Glomerular visceral epithelial cell (primary cell): ENCODE results near the gene MEMO1.
"Not testable (repeated sequence)": the region's sequence is repeated elsewhere in the genome, so short reads cannot be mapped to it uniquely, and the experiment has no call there.

ENCODE experiments used
- DNase-seq: peaks from one replicate; pipeline ENCODE4 v3.0.0-alpha.2; 2016; ENCODE audit errors: extremely low spot score

Gene MEMO1

DNA sequence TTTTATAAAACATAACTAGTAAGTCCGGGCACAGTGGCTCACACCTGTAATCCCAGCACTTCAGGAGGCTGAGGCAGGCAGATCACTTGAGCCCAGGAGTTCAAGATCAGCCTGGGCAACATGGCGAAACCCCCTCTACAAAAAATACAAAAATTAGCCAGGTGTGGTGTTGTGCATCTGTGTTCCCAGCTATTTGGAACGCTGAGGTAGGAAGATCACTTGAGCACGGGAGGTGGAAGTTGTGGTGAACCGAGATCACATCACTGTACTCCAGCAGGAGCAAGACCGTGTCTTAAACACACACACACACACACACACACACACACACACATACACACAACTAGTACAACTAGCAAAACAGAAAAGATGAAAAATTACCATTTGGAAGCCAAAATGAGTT is 103.3 kb downstream of the MEMO1 start:
- not testable (repeated sequence) for DNase-seq

DNA sequence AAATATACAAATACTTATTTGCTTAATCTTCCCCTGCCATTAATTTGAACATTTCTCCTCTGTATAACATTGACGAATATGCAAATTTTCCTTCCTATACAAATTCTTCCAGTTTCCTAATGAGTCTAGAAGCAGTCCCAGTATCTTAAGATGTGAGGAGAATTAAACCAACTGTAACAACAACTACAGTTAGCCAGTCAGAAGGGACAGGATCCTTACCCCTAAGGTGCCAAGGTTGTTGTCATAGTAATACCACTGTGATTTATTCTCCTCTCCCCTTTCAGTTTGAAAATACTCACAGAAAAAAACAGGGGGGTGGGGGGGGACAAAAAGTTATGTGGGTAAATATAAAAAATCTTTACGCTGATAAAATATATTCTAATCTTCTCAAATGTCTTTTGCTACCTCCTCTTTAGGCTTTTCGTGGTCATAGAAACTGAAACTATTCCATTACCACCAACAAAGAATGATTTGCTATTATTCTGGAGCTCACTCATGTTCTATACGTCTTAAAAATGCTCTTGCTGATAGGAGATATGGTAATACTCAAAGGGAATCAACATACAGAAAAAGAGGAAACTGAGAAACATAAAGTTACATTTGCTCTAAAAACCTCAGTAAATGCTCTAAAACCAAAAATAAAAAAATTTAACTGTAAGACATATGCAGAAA is 107.6 kb downstream of the MEMO1 start:
- DNase-seq, result no peak

DNA sequence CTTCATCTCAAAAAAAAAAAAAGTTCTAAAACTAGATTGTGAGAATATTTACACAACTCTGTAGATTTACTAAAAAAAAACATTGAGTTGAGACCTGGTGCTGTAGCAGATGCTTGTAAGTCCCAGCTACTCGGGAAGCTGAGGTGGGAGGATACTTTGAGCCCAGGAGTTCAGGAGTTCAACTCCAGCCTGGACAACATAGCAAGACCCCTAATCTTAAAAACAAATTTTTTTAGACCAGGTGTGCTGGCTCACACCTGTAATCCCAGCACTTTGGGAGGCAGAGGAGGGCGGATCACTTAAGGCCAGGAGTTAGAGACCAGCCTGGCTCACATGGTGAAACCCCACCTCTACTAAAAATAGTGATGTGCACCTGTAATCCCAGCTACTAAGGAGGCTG is 108.9 kb downstream of the MEMO1 start:
- DNase-seq, result no peak

DNA sequence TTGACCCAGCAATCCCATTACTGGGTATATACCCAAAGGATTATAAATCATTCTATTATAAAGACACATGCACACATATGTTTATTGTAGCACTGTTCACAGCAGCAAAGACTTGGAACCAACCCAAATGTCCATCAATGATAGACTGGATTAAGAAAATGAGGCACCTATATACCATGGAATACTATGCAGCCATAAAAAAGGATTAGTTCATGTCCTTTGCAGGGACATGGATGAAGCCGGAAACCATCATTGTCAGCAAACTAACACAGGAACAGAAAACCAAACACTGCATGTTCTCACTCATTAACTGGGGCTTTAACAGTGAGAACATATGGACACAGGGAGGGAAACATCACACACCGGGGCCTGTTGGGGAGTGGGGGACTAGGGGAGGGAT is 110.7 kb downstream of the MEMO1 start:
- DNase-seq, result not testable (repeated sequence)

DNA sequence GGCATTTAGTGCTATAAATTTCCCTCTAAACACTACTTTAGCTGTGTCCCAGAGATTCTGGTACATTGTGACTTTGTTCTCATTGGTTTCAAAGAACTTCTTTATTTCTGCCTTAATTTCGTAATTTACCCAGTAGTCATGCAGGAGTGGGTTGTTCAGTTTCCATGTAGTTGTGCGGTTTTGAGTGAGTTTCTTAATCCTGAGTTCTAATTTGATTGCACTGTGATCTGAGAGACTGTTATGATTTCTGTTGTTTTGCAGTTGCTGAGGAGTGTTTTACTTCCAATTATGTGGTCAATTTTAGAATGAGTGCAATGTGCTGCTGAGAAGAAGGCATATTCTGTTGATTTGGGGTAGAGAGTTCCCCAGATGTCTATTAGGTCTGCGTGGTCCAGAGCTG is 112.5 kb downstream of the MEMO1 start:
- not testable (repeated sequence) for DNase-seq

DNA sequence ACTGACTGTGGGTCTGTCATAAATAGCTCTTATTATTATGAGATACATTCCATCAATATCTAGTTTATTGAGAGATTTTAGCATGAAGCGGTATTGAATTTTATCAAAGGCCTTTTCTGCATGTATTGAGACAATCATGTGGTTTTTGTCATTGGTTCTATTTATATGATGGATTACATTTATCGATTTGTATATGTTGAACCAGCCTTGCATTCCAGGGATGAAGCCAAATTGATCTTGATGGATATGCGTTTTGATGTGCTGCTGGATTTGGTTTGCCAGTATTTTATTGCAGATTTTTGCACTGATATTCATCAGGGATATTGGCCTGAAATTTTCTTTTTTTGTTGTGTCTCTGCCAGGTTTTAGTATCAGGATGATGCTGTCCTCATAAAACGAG is 113.5 kb downstream of the MEMO1 start:
- DNase-seq, result not testable (repeated sequence)

DNA sequence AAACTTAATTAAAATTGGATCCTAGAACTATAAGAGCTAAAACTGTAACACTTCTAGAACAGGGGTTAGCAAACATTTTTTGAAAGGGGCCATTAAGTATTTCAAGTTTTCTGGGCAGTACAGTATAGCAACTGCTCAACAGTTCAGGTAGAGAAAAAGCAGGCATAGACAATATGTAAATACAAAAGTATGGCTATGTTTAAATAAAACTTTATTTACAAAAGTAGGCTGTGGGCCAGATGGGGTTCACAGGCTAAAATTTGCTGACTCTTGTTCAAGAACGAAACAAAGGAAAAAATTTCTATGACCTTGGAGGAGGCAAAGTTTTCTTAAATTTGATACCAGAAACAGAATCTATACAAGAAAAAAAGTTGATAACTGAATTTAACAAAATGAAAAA is 114.5 kb downstream of the MEMO1 start:
- no peak for DNase-seq

DNA sequence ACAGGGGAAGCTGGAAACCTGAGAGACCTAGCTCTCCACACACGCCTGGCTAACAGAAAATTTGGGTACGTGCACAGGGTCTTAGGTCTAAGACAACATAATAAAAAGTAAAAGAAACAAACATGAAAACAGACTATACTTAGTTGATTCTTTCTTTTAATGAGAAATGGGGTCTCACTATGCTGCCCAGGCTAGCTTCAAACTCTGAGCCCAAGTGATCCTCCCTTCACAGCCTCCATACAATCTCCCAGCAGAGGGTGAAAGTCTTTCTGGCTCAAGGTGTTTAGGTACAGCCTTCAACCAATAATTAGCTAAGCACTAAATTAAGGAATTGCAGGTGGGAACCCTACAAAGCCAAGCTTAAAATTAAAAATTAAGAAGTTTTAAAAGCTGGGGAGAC is 116.2 kb downstream of the MEMO1 start:
- no peak for DNase-seq

DNA sequence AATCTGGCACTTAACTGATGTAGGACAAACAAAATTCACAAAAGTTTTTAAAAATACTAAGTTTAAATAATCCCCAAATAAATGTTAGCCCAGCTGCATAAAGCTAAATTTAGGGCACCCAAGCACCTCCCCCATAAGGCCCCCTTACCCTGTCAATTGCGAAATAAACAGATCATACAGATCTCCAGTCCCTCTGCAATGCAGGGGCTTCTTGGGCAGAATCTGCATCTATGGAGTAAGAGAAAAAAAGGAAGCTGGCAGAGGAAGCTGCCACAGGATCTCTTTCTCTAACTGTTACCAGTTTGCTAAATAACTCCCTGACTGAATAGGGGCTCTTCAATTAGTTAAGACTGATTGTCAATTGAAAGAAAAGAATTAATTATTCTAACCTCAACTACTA is 117.7 kb downstream of the MEMO1 start:
- no peak for DNase-seq

DNA sequence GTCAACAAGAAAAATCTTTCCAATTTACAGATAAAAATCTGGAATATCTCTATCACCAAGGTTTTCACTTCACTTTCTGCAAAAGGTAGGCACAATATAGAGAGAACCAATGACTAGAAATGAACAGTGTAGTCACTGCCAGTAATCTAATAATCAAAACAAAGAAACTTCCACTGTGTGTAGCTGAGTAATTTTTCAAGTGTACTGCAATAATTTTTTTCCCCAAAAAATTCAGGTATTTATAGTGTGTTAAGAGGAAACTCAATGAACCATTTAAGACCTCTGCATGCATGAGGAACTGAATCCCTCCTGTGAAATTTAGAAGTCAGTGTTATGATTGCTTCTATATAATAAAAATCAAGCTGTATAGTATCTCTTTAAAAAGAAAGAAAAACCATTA is 121.8 kb downstream of the MEMO1 start:
- DNase-seq, result no peak

DNA sequence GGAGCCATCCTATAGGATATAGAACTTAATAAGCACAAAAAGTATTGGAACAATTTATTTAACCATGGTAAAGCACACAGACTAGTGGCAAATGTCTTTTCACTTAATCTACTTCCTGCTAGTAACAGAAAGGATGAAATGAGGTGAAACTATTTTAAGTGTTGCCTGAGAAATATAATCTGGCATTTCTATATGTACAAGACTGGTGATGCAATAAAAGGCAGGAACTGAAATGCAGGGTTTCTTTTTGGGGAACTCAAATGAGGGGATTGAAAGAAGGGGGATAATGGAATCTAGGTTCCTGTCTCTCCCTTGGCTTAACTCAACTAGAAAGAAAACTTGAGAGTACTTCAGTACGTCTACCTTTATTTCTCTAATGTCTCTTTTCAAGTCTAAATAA is 122.3 kb downstream of the MEMO1 start:
- DNase-seq, result no peak

DNA sequence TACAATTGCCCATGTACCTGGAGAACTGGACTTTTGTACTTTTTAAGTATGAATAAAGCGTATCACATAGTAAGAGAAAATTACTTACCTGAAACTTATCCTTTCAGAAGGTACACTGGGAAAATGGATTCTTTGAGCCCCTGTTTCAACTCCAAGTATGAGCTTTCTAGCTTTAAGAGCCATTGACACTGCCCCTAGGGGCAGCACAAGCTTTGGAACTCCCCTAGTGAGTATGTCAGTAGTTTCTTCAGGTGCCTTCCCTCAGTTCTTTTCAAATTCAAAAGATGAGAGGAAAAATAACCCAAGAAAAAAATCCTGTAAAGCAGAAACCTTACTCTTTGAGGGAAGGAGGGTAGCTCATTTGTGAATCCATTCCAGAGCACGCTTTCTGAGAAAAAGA is 124.1 kb downstream of the MEMO1 start:
- peak; percentile 3 for DNase-seq

DNA sequence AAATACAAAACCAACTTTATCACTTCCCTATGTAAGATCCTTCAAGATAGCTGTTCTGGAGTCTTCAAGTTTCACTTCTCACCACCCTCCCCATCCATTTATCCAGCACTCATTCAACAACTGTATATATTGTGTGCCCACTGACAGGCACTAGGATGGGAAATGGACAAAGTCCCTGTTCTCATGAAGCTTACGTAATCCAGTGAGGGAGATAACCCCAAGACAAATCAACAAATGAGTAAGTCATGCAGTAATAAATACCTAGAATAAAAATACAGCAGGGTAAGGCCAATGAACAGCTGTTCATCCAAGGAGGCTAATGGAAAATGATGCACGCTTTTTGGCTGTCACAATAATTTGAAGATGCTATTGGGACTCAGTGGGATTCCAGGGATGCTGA is 133.8 kb downstream of the MEMO1 start:
- no peak for DNase-seq

DNA sequence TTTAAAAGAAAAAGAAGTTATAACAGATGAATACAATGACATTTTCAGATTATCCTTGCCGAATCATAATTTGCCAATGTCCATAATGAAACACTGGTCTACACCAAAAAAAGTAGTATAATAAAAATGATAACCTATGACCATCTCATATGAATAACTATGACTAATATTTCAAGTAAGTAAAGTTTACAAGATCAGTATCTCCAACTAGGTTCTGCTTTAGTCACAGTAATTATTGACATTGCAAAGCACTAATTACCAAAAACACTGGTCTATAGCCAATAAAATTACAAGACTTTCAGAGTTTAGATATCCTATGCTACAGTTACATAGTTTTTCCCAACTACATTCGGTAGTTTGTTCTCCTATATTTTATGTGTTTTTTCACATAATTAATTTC is 136.7 kb downstream of the MEMO1 start:
- no peak for DNase-seq

DNA sequence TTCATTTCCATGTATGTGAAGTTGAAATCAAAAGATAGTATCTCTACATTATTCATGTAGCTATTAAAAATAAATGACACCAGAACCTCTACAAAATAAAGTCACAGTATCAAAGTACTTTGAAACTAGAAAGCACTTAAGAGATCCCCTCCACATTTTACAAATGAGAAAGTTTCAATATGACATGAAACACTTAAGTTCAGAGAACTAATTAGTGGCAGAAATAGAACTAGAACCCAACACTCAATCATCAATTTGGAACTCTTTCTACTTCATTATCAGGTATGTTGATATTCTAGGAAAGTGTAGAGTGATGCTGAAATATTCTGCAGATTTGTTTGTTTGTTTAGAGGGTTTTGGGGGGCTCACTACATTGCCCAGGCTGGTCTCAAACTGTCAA is 145.6 kb downstream of the MEMO1 start:
- no peak for DNase-seq

DNA sequence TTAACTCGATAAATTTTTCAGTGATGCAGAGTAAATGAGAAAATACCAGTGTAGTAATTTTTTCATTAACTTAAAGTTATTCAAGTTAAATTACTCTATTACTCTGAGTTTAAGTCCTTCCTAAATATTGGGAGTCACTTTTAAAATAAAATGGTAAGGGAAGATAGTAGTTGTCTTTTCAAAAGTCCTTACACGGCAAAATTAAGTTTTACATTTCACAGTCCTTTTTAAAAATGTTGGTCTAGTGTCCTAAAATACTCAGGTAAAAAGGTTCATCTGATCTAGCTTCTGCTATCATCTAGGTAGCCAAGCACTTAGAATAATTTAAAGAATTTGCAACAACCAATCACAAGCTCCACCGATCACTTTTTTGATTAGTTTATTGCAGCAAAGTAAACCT is 146.9 kb downstream of the MEMO1 start:
- DNase-seq, result no peak

DNA sequence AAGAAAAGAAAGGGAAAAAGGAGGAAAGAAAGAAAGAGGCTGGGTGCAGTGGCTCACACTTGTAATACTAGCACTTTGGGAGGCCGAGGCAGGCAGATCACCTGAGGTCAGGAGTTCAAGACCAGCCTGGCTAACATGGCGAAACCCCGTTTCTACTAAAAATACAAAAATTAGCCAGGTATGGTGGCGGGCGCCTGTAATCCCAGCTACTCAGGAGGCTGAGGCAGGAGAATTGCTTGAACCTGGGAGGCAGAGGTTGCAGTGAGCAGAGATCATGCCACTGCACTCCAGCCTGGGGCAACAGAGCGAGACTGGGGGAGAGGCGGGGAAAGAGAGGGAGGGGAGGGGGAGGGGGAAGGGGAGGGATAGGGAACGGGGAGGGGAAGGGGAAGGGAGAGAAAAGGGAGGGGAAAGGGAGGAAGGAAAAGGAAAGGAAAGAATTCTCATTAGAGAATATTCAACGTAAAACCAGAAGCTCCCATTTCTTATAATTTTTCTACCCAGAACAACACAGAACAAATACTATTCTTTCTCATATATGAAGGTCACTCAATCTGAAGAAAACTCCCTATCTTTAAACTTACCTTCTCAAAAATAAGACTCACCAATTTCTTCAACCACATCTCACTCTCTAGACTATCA is 147.7 kb downstream of the MEMO1 start:
- not testable (repeated sequence) for DNase-seq

DNA sequence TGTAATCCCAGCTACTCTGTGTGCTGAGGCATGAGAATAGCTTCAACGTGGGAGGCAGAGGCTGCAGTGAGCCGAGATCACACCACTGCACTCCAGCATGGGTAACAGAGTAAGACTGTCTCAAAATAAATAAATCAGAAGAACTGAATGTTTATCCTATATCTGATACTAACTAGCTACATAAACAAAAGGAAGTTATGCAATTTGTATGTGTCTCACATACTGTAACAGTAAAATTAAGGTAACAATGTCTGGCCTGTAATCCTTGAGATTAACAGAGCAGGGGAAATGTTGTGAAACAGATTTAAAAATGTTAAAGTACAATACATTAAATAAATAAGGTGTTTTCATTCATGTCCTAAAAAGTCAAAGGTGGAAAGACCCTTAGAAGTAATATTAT is 150.8 kb downstream of the MEMO1 start:
- no peak for DNase-seq

DNA sequence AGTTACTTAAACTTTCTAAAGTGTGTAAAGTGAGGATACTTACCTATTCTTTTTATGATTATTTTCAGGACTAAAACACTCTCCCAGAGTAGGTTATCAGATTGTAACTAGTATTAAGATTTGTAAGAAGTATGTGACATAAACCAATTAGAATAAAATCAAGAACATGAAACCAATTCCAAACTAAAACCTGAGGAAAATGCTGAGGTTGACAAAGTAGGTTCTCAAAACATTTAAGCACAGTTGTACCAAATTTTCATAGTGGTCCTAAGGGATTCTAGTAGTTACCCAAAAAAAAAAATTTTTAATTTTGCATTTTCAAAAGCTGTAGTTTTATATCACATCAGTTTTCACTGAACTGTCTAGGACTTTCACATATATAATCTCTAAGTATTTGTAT is 157.3 kb downstream of the MEMO1 start:
- DNase-seq, result no peak

DNA sequence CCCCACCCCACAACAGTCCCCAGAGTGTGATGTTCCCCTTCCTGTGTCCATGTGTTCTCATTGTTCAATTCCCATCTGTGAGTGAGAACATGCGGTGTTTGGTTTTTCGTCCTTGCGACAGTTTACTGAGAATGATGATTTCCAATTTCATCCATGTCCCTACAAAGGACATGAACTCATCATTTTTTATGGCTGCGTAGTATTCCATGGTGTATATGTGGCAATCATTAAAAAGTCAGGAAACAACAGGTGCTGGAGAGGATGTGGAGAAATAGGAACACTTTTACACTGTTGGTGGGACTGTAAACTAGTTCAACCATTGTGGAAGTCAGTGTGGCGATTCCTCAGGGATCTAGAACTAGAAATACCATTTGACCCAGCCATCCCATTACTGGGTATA is 168.7 kb downstream of the MEMO1 start:
- not testable (repeated sequence) for DNase-seq

DNA sequence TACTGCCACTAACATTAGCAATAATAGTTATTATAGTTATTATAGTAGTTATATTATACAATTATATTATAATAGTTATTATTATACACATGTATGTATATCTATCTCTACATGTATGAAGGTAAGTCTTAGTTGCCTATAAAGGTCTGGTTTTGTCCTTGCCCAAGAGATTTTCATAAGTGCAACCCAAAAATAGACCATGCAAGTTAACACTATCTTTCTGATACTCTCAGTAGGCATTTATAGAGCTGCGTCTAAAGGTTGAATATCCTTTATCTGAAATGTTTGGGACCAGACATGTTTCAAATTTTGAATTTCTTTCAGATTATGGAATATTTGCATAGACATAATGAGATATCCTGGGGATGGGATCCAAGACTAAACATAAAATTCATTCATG is 175.4 kb downstream of the MEMO1 start:
- no peak for DNase-seq

DNA sequence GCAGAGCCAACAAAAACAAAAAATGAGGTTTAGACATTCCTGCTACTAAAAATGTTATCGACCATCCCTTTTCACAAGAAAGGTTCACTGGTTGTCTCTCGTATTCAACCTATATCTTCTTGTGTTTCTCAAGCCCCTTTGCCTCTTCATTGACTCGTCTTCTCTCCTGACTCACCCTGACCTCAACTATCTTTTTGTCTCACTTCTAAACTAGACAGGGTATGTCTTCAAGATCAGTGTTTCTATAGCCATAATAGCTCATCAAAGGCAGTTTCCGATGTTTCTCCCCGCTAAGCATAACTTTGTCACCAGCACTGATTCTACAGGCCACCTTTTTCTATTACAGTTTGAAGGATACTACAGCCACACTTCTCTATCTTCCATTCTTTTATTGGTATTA is 178.4 kb downstream of the MEMO1 start:
- no peak for DNase-seq

DNA sequence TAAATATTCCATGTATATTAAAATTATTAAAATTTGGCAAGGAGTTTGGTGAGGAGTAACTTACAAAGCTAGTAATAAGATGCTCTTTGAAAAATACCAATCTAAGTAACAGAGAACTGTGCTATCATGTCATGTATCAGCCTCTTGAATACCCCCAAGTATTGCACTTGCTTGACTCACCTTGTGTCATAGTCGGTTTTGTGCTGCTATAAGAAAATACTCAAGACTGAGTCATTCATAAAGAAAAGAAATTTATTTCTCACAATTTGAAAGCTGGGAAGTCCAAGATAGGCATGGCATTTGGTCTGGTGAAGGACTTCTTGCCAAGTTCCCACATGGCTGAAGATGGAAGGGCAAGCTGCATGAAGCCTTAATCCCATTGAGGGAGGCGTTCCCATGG is 179.2 kb downstream of the MEMO1 start:
- DNase-seq, result peak; percentile 1

DNA sequence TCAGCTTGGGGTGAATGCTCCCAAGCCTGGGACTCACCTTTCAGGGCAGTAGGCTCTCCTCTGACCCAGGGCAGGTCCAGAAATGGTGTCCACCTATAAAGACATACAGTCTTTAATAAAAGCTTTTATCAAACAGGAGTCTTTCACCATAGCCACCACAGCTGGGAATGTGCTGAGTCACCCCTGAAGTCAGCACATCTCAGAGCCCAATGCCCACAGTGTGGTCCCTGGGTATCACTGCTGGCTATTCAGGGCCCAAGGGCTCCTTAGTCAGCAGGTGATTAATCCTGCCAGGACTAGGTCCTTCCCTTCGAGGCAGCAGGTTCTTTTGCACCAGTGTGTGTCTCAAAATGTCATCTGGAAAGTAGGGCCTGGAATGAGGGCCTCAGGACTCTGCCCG is 181.9 kb downstream of the MEMO1 start:
- peak; percentile 53 for DNase-seq
